Activated naive CD8-positive, alpha-beta T cell treated with anti-CD3 and anti-CD28 coated beads, Interleukin-2, amount 10 ng/mL, durations not matched to agents 7 days and 5 days (primary cell): ENCODE data around the gene HIGD1B. TPM values are rescaled to one million over a fixed set of nuclear protein-coding genes. Genes with fewer than 3 reads are reported as not detected.
"Not testable (repeated sequence)": the region's sequence is repeated elsewhere in the genome, so short reads cannot be mapped to it uniquely, and the experiment has no call there.

ENCODE experiments used
- ATAC-seq: fragments of 150-1000 bp; cut with Tn5 transposase; one replicate; pipeline ENCODE4 v1.10.0; 2021; ENCODE audit warnings: low read depth, moderate library complexity
- POLR2A ChIA-PET: fragments of 350-600 bp; sonication (Branson Sonifier 250); formaldehyde crosslinking; loops from one replicate; lab custom pipeline; 2021; ENCODE audit warnings: antibody characterized with exemption; lab: Charles Lee
- DNase-seq: peaks from one replicate; pipeline ENCODE4 v3.0.0; 2021
- H3K27ac Mint-ChIP-seq: one replicate; pipeline ENCODE4 v1.8.0; 2022; ENCODE audit warnings: mild to moderate bottlenecking, mixed read lengths
- H3K27me3 Mint-ChIP-seq: one replicate; pipeline ENCODE4 v1.8.0; 2022; ENCODE audit warnings: mild to moderate bottlenecking, moderate library complexity, mixed read lengths
- H3K36me3 Mint-ChIP-seq: one replicate; pipeline ENCODE4 v1.8.0; 2021; ENCODE audit warnings: mild to moderate bottlenecking, mixed read lengths
- H3K4me1 Mint-ChIP-seq: one replicate; pipeline ENCODE4 v1.8.0; 2021; ENCODE audit warnings: mixed read lengths
- H3K4me3 Mint-ChIP-seq: one replicate; pipeline ENCODE4 v1.8.0; 2022; ENCODE audit warnings: mild to moderate bottlenecking, moderate library complexity, mixed read lengths
- H3K9me3 Mint-ChIP-seq: one replicate; pipeline ENCODE4 v1.8.0; 2021; ENCODE audit warnings: mixed read lengths
- total RNA-seq, 2 experiments: library from RNA; stranded (reverse); gene quantifications; one replicate each; pipeline ENCODE4 v1.2.3, GENCODE V29; 2021

Gene HIGD1B
- total RNA-seq = not detected

DNA sequence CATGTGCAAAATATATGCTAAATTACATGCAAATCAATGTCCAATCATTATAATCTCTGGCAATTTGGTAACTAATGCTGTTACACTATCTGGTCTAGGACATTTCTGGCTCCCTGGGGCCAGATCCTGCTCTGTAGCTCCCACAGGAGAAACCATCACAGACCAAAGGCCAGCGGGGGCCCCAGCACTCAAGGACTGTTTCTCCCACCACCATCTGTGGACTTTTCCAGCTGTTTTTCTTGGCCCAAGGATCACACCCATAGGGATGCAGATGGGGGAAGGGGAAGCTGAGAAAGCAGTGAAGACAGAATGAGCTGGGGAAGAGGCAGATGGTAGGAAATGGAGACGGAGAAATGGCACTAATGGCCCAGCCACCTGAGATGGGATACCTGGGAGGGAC lies at the start of gene HIGD1B:
Gene HIGD1B, plus strand, starts transcription at position 298 of the 400 bp plus-strand sequence. CDS start 270 bp downstream, outside the sequence.
- Mint-ChIP-seq H3K36me3 (peaks cover 11% of the 10 kb centered on the region), H3K4me3 (no peak within 1 kb of the TSS), H3K27me3 (no peaks in the 10 kb centered on the region), H3K9me3 (no peaks in the 10 kb centered on the region), H3K4me1 (no peaks in the 10 kb centered on the region), H3K27ac (no peak within 1 kb of the TSS)
- DNase-seq (no peak), ATAC-seq (no peak)
- POLR2A ChIA-PET = interaction anchor here (0.5 to 0.6 kb wide), 2 partner anchors 26 to 105 kb away, joined by 4 to 6 read pairs; no protein-coding TSS in a partner anchor

DNA sequence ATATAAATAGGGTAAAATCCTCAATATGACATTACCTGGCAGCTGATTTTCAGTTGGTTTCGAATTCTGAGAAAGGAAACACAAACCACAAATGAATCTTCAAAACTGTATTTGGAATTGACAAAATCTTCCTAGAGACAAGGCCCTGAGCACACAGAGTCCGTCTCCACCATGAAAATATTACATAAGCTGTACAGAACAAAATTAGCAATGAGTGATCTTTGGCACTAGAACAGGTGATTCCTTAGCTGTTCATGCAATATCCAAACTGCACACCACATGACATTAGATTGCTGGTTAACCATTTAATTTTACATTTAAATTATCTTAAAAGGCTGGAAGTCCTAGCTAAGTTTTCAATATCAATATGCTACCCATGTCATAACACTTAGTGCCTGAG lies 49.3 kb upstream of the HIGD1B start:
- DNase-seq = no peak
- Mint-ChIP-seq H3K27ac (no peak overlapping the region), H3K27me3 (peaks cover 18% of the 10 kb centered on the region), H3K9me3 (no peaks in the 10 kb centered on the region), H3K4me3 (peak overlapping the region; percentile 10), H3K36me3 (no peaks in the 10 kb centered on the region), H3K4me1 (peaks cover 15% of the 10 kb centered on the region)
- no peak for ATAC-seq
- POLR2A ChIA-PET = no interaction called here

DNA sequence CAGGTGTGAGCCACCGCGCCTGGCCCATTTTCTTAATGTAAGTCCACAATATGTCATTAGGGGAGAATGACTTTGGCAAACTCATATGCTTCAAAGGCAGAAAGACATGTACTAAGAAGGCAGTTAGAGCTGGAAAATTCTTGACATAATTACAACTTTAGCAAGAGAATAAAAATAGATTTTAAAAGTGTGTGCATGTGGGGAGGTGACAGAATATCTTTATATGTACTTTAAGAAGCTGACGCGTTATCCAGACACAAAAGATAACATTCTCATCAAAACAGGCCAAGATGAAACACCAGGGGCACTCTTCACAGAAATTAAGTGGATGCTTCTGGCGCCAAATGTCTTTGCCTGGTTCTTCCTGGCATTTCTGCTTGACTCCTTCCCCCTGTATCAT lies 45.8 kb upstream of the HIGD1B start:
- Mint-ChIP-seq H3K4me1 (peaks cover 11% of the 10 kb centered on the region), H3K36me3 (no peaks in the 10 kb centered on the region), H3K9me3 (no peaks in the 10 kb centered on the region), H3K27ac (no peak overlapping the region), H3K4me3 (no peak overlapping the region), H3K27me3 (peaks cover 18% of the 10 kb centered on the region)
- no peak for ATAC-seq
- no peak for DNase-seq
- POLR2A ChIA-PET = no interaction called here

DNA sequence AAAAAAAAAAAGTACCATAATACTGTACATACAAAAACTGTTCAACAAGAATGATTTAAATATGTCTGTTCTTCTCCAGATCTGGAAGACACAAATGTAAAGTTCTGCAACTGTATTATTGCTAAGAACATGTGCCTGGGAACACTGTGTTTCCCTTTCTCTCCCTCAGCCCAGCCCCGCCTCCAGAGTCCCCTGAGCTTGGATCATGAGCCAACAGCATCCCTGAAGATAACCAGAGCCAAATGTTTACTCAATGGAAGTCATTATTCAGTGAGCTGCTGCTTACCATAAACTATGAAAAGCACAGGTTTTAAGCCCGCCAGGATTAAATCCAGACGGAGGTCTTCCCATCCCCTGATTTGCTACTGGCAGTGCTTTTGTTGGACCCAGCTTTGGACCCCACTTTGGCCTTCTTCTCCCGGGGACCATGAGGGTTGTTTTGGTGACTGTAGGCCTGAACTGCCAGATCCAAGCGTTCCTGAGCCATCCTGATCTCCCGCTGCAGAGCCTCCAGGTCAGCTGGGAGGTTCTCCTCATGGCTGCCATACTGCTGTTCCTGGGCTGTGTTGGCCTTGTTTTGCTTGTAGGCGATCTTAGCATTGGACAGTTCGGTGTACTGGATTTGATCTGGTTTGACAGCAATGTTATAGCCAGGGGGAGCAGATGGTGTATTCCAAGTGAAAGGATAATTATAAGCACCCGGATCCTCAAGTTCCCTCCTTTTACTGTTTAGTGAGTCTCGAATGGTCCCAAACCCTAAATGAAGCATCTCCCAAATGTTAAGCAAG lies 43.2 kb upstream of the HIGD1B start:
- no peak for DNase-seq

DNA sequence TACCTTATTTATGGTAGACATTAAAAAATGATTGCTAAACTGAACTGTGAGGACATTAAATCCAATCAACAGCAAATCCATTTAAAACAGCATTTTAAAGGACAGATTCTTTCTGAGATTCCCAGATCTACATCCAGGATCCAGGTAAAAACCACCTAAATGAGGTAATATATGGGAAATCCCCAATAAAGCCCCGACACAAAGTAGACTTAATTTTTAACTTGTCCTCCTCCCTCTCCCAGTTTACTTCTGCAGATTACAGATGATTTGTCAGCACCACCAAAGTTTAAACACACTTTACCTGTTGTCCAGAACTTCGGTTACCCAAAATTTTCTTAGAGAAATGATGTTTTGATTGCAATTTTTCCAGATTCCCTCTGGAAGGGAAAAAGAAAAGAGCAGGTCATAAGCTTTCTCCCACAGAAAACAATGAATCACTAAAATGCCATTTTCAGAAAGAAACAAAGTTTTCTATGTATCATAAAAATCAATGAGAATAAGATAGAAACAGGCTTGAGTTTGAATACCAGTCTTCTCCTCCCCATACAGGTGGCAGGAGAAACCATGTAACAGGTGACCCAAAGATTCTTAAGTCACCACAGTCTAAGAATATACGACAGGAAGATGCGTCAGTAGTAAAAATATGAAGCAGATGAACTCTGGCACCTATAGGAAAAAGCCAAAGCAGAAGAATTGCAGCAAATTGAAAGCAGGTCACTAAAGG lies 40.4 kb upstream of the HIGD1B start:
- H3K27ac Mint-ChIP-seq = no peak overlapping the region
- POLR2A ChIA-PET = no interaction called here
- H3K4me1 Mint-ChIP-seq = no peaks in the 10 kb centered on the region
- H3K9me3 Mint-ChIP-seq = no peaks in the 10 kb centered on the region
- ATAC-seq (no peak), DNase-seq (no peak)
- peaks cover 22% of the 10 kb centered on the region for H3K27me3 Mint-ChIP-seq
- no peaks in the 10 kb centered on the region for H3K36me3 Mint-ChIP-seq
- no peak overlapping the region for H3K4me3 Mint-ChIP-seq

More for the DNA sequence above, 43.2 kb upstream of the HIGD1B start:
- peaks cover 30% of the 10 kb centered on the region for H3K27me3 Mint-ChIP-seq
- POLR2A ChIA-PET = interaction anchor here (0.6 kb wide), 1 partner anchor 142 kb away, joined by 5 read pairs; no protein-coding TSS in a partner anchor
- H3K9me3 Mint-ChIP-seq = no peaks in the 10 kb centered on the region
- H3K27ac Mint-ChIP-seq = no peak overlapping the region
- no peaks in the 10 kb centered on the region for H3K36me3 Mint-ChIP-seq
- no peak for ATAC-seq
- H3K4me3 Mint-ChIP-seq = no peak overlapping the region
- H3K4me1 Mint-ChIP-seq = peaks cover 1% of the 10 kb centered on the region

DNA sequence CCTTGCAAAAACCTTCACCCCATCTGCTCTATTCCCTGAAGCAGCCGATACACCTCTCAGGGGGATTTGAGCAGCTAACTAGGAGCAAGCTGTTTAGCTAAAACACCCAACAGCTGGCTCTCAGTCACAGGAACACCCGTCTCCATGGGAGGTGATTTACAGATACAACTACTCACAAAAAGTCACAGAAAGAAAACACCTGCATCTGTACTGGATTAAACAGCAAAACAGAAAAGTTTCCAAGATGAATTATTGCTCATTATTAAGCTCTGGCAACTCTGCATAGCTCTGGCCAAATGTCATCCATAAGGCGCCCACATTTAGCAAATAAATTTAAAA lies 39.9 kb upstream of the HIGD1B start:
- Mint-ChIP-seq H3K27ac (no peak overlapping the region), H3K36me3 (no peaks in the 10 kb centered on the region), H3K9me3 (no peaks in the 10 kb centered on the region), H3K27me3 (peaks cover 18% of the 10 kb centered on the region), H3K4me1 (no peaks in the 10 kb centered on the region), H3K4me3 (no peak overlapping the region)
- ATAC-seq = no peak
- POLR2A ChIA-PET = no interaction called here
- DNase-seq = no peak

DNA sequence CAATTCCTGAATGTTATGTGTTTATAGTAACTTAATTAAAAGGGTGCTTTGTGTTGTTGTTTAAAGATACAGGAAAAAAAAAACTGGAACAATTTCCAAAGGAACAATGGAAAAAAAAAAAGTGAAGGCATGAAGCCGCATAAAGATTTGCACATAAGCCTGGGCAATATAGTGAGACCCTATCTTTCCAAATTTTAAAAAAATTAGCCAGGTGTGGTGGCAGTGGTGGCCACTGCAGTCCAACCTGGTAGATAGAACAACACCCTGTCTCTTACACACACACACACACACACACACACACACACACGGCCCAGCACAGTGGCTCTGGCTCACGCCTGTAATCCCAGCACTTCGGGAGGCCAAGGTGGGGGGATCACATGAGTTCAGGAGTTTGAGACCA lies 39.5 kb upstream of the HIGD1B start:
- ATAC-seq (no peak), DNase-seq (no peak)
- H3K4me1 Mint-ChIP-seq = no peaks in the 10 kb centered on the region
- H3K9me3 Mint-ChIP-seq = no peaks in the 10 kb centered on the region
- no peak overlapping the region for H3K4me3 Mint-ChIP-seq
- POLR2A ChIA-PET = no interaction called here
- peaks cover 19% of the 10 kb centered on the region for H3K27me3 Mint-ChIP-seq
- no peak overlapping the region for H3K27ac Mint-ChIP-seq
- no peaks in the 10 kb centered on the region for H3K36me3 Mint-ChIP-seq

DNA sequence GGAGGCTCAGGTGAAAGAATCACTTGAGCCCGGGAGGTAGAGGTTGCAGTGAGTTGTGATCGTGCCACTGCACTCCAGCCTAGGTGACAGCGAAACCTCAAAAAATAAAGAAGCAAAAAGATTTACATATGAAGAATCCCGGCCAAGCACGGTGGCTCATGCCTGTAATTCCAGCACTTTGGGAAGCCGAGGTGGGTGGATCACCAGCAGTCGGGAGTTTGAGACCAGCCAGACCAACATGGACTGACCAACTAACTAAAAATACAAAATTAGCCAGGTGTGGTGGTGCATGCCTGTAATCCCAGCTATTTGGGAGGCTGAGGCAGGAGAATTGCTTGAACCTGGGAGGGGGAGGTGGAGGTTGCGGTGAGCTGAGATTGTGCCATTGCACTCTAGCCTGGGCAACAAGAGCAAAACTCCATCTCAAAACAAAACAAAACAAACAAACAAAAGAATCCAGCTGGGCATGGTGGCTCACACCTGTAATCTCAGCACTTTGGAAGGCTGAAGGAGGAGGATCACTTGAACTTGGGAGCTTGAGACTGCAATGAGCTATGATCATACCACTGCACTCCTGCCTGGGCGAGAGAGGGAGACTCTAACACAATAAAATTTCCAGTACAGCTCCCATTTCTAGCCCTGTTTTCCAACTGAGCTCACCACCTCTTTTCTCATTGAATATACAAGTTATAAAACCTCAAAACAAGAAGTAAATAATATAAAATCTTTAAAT lies 38.9 kb upstream of the HIGD1B start:
- peaks cover 19% of the 10 kb centered on the region for H3K27me3 Mint-ChIP-seq
- H3K4me3 Mint-ChIP-seq, H3K4me1 Mint-ChIP-seq, DNase-seq, H3K27ac Mint-ChIP-seq, H3K9me3 Mint-ChIP-seq, H3K36me3 Mint-ChIP-seq, POLR2A ChIA-PET, ATAC-seq: not testable (repeated sequence)

DNA sequence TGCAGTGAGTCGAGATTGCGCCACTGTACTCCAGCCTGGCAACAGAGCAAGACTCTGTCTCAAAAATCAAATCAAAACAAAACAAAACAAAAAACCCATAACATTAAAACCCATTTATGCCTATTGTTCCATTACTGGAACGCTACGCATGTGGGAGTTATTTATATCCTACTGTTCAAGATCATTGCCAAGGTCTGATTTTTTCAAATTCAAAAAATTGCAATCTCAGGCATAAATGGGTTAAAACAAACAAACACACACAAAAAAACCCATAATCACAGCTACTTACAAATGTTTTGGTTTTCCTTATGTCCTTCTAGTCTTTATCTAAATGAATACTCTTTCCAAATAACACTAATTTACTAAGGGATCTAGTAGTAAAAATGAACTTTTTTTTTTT lies 35.4 kb upstream of the HIGD1B start:
- no peak overlapping the region for H3K27ac Mint-ChIP-seq
- H3K27me3 Mint-ChIP-seq = peaks cover 14% of the 10 kb centered on the region
- H3K4me3 Mint-ChIP-seq = no peak overlapping the region
- no peaks in the 10 kb centered on the region for H3K4me1 Mint-ChIP-seq
- H3K9me3 Mint-ChIP-seq = no peaks in the 10 kb centered on the region
- DNase-seq = no peak
- POLR2A ChIA-PET = no interaction called here
- no peak for ATAC-seq
- H3K36me3 Mint-ChIP-seq = no peaks in the 10 kb centered on the region

DNA sequence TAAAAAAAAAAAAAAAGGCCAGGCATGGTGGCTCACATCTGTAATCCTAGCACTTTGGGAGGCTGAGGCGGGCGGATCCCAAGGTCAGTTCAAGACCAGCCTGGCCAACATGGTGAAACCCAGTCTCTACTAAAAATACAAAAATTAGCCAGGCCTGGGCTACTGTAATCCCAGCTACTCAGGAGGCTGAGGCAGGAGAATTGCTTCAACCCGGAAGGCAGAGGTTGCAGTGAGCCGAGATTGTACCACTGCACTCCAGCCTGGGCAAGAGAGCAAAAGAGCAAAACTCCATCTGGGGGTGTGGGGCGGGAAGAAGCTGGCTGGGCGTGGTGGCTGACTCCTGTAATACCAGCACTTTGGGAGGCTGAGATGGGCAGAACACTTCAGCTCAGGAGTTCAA lies 29.2 kb upstream of the HIGD1B start:
- H3K27ac Mint-ChIP-seq, H3K9me3 Mint-ChIP-seq, ATAC-seq, H3K36me3 Mint-ChIP-seq, DNase-seq, H3K4me1 Mint-ChIP-seq, H3K4me3 Mint-ChIP-seq: not testable (repeated sequence)
- peaks cover 11% of the 10 kb centered on the region for H3K27me3 Mint-ChIP-seq
- POLR2A ChIA-PET = interaction anchor here (0.7 kb wide), 1 partner anchor 22 kb away, joined by 3 read pairs; no protein-coding TSS in a partner anchor

DNA sequence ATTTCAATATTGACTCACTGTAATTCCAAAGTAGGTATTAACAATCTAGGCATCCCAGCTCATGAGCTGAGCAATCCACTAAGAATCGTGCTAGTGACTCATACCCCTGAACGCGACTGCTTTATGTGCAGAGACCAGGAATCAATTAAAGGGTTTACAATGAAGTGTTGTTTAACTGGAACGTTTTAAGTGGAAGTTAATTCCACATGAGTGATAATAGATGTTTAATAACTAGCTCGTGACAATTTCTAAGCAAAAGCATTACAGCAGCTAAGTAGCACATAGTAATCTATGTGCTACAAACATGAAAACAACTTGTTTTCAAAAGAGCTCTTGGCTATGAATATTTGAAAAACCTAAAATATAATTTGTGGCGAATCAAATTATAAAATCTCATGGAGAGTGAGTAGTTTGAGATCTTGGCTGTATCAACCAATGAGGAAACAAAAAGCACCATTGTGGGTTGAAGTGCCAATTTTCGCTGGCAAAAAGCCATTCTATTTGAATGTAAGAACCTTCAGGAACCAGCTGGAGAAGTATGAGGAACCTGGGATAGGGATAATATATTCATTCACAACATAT lies 27.0 kb upstream of the HIGD1B start:
- DNase-seq (no peak), ATAC-seq (no peak)
- Mint-ChIP-seq H3K4me3 (no peak overlapping the region), H3K4me1 (no peaks in the 10 kb centered on the region), H3K36me3 (no peaks in the 10 kb centered on the region), H3K27me3 (peaks cover 19% of the 10 kb centered on the region), H3K27ac (no peak overlapping the region), H3K9me3 (no peaks in the 10 kb centered on the region)
- POLR2A ChIA-PET = no interaction called here

DNA sequence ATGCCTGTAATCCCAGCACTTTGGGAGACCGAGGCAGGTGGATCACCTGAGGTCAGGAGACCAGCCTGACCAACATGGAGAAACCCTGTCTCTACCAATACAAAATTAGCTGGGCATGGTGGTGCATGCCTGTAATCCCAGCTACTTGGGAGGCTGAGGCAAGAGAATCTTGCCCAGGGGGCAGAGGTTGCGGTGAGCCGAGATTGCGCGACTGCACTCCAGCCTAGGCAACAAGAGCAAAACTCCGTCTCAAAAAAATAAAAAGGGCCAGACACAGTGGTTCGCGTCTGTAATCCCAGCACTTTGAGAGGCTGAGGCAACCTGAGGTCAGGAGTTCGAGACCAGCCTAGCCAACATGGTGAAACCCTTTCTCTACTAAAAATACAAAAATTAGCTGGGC lies 22.4 kb upstream of the HIGD1B start:
- DNase-seq, H3K4me1 Mint-ChIP-seq, H3K4me3 Mint-ChIP-seq, POLR2A ChIA-PET, ATAC-seq, H3K36me3 Mint-ChIP-seq, H3K9me3 Mint-ChIP-seq, H3K27ac Mint-ChIP-seq: not testable (repeated sequence)
- H3K27me3 Mint-ChIP-seq = peaks cover 50% of the 10 kb centered on the region

DNA sequence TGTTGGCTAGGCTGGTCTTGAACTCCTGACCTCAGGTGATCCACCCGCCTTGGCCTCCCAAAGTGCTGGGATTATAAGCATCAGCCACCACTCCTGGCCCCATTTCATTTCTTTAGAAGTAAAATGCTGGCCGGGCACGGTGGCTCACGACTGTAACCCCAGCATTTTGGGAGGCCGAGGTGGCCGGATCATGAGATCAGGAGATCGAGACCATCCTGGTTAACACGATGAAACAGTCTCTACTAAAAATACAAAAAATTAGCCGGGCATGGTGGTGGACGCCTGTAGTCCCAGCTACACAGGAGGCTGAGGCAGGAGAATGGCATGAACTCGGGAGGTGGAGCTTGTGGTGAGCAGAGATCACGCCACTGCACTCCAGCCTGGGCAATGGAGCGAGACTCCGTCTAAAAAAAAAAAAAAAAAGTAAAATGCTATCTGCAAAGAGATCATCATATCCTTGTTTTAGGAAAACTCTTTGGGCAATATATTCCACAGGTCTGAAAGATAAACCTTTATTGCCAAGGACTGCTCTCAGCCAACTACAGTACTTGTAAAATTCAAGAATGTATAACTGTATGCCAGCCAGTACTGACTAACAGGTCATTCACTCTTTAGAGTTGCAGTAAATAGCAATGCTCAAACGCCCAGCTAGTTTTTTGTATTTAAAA lies 21.4 kb upstream of the HIGD1B start:
- no peak for DNase-seq
- POLR2A ChIA-PET = interaction anchor here (0.7 kb wide), 1 partner anchor 184 kb away, joined by 5 read pairs; no protein-coding TSS in a partner anchor
- no peaks in the 10 kb centered on the region for H3K9me3 Mint-ChIP-seq
- H3K4me1 Mint-ChIP-seq = peaks cover 6% of the 10 kb centered on the region
- H3K4me3 Mint-ChIP-seq = no peak overlapping the region
- no peak for ATAC-seq
- no peak overlapping the region for H3K27ac Mint-ChIP-seq
- H3K36me3 Mint-ChIP-seq = no peaks in the 10 kb centered on the region
- peaks cover 56% of the 10 kb centered on the region for H3K27me3 Mint-ChIP-seq
